Renal cortex interstitium (tissue), 11 donors: ENCODE results near the gene ARID3C. TPM values are rescaled to one million over a fixed set of nuclear protein-coding genes. Genes with fewer than 3 reads are reported as not detected.

Experiments used
- DNase-seq, 11 donors: peaks; one replicate each; pipeline ENCODE4 v3.0.0-alpha.2; 2013; ENCODE audit warnings: low read depth in 9 of 11, low spot score in 4 of 11; ENCODE audit errors: extremely low read depth in 1 of 11
- polyA plus RNA-seq, 3 donors: library from polyadenylated mRNA; unstranded; fragments of 120-200 nt; gene quantifications; one replicate each; pipeline ENCODE4 v1.2.1, GENCODE V29; 2013; ENCODE audit not compliant: insufficient read length in 3 of 3

Gene ARID3C
- polyA plus RNA-seq, 3 donors = 0.14 TPM; not detected in 2

DNA sequence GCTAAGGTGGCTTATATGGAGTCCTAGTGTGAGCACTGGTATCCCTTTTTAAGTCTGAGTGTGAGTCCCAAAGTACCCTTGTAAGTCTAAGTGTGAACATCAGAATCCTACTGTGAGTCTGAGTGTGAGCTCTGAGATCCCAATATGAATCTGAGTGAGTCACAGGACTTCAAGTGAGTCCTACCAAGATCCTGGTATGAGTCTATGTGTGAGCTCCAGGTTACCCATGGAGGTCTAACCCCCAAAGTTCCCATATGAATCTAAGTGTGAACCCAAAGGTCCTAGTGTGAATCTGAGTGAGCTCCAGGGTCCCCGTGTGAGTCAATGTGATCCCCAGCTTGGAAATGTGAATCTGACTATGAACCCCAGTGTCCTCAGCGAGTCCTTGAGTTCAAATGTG, 41.6 kb downstream of the ARID3C start:
- no peak for DNase-seq

DNA sequence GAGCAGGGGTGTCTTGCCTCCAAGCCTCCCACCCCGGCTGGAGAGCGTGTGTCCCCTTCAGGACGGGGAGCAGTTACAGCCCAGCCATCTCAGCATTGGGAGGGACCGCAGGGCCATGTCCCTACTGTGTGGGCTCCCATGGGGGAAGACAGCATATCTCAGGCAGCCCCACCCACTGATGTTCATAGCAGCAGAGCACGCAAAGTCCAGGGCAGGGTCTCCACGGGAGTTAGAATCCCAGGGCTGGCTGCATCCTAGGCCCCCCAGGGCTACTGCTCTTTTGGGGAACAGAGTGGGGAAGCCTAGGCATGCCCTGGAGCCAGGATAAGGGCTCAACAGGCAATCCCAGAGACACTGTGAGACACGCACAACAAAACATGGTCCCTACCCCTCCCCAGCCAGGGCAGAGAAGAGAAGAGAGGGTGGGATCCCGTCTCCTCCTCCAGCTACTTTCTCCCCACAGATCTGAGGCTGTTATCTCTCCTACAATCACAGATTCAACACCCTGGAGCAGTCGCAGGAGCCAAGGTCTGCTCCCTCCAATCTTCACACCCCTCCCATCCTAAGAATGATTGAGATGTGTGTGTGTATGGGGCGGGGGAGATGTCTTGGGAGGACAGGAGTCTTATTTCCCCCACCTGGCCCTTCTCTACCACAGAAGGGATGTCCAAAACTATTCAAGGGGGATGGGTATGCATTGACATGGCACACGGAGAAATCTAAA, 42.8 kb downstream of the ARID3C start:
- no peak for DNase-seq

DNA sequence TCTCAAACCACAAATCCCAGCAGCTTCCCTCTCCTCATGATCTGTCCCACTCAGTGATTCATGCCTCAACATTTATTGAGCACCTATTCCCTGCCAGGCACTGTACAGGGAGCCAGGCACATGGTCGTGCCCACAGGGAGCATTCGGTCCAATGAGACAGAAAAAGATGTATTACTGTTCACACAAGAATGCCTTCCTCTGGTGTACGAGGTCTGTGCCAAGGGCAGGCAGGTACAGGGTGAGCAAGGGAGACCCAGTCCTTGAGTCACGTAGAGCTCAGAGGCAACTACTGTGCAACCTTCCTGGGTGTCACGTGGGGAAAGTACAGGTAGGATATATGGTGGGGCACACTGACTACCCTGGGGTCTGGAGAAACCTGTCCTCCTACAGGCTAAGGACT, 43.9 kb downstream of the ARID3C start:
- DNase-seq = no peak

DNA sequence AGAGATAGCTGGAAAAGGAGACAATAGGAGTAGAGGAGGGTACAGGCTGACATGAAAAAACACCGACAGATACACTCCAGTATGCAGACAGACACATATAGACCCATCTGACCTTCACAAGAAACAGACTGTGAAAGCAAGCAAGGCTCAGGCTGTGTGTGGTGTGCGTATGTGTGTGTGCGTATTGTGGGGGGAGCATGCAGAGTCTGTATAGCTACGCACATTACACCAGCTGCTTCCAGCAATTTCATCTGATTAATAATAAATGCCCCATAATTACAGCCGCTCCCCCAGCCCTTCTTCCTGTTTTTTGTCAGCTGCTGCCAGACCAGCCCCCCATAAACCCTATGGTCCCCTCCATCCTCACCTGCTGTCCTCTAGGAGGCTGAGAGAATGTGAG, 46.1 kb downstream of the ARID3C start:
- DNase-seq = no peak

DNA sequence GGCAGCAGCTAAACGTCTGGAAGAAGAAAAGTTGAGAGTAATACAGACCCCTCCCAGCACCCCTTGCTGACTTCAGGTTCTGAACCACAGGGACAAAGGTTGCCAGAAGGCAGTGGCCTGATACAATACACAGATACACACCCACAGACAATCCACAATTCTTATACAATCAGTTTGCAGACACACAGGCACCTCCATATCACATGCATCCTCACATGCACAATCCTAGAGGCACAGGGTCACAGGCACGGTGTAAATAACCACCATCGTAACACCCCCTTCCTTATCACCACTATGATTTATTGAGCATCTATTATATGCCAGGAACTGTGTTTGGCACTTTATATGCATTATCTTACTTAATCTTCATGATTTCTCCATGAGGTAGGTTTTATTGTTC, 47.5 kb downstream of the ARID3C start:
- DNase-seq = no peak

DNA sequence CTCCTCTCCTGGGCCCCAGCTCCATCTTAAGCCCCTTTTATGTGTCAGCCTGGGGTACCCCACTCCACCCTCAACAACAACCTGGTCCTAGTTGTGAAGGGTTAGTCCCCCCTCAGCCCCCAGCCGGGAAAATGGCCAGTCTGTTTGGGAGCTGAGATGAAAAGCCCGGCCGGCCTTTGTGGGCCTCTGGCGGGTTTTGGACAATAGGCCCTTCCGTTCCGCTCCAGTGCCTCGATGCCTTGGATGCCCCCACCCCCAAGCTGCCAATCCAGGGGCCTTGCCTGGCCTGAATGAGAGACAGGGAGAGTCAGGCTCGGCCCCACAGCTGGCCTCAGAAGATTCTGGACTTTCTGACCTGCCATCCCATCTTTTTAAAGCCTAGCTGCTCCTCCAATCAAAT, 48.5 kb downstream of the ARID3C start:
- no peak for DNase-seq

DNA sequence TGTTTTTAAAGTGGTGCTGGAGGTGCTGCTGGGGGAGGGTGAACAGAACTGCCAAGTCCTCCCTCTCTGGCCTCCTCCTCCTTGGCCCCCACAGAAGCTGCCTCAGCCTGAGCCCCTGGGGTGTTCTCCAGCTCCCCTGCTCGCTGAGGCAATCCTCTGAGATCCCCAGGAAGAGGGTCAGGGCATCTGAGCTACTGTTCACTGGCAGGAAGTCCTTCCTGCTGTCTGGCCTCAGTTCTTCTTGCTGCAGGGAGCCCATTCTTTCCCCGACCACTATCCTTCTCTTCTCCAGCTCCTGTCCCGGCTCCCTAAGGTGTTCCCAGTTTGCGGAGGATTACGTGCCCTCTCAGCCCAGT, 49.1 kb downstream of the ARID3C start:
- no peak for DNase-seq

DNA sequence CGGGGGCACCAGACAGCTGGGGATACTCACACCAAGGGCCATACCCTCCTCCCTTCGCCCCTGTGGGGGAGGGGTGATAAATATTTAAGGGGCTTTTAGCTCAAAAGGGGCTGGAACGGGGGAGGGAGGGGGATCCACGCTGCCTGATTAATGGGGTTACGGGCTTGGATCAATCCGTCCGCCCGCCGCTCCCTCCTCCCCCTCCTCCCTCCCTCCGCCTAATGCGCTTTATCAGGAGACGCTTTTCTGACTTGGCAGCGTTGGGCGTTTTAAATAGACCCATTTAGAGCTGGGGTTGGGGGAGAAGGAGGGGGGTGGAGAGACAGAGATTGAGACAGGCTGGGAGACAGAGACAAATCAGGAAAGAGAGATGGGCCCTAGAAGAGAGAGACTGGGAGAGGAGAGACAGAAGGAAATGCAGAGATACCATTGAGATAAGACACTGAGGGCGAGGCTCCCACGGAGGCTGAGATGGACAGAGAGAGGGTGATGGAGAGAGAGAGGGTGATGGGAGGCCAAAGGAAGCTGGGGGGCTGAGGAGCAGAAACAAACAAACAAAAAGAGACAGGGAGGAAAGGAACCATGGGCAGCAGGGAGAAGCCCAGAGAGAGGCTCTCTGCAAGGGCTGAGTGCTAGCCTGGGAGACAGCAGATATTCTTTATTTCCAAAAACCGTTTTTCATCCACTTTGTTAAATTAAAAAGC, 49.6 kb downstream of the ARID3C start:
- no peak for DNase-seq

DNA sequence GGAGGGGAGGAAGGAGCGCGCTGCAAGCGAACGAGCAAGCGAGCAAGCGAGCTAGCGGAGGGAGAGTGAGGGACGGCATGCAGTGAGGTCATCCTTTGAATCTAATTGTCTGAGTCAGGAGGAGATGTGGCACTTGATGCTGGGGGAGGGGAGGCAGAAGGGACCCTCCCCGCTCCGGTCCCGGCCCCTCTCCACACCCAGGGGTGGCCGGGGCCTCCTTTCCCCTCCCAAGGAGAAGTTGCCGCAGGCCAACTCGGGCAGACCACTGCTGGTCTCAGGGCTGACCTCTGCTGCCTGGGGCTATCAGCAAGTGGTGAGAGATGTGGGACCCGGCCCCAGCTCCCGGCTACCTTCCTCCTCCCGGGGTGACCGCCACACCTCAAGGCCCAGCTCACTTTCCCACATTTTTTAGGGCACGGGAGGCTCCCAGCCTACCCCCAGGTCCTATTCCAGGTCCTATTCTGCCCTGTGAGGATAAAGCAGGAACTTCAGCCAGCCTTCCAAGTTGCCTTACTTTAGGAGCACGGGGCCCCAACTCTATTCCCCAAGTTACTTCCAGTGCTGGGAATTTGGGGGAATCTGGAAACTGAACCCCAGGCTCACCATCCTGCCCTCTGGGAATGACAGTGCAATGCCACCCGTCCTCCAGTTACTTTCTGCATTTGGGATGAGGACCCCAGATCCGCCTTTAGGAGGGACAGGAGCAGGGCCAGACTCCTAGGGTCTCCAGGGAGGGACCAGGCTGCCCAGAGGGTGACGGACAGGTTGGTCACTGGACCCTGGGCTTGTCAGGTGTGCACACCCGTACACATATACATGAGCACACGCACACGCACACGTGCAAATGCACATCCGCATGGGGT, 50.4 kb downstream of the ARID3C start:
- DNase-seq = no peak

DNA sequence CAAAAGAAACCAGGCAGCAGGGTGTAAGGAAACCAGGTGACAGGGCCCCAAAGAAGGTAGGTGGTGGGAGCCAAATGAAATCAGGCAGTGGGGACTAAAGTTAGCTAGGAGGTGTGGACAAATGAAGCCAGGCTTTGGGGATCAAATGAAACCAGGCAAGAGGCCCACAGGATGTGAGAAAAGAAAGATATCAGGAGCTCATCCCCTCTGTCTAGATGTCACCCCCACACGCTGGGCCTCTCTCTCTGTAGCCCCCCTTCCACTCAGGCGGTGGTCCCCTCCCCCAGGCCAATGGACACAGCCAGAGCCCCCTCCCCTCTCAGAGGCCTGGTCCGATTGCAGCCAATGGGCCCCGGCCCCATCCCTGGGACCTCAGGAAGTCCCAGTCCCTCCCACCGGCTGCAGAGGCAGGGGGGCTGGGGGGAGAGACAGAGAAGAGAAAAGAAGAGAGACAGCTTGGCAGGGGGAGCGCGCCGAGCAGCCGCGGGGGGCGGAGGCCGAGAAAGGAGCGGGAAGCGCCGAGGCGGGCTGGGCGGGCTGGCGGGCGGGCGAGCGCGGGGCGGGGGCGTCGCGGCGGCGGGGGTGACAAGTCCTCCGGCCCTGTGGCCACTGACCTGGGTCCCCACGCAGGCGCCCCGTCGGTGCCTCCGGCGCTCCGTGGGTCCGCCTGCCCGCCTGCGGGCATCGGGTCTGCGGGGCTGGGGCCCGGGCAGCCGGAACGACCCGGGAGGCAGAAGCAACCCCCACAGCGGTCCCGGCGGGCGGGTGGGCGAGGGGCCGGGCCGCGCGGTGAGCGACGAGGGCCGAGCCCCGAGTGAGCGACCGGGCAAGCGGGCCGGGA, 51.2 kb downstream of the ARID3C start:
- DNase-seq = peak in 6 of 11 donors; percentile 66 to 84 (median 78)

DNA sequence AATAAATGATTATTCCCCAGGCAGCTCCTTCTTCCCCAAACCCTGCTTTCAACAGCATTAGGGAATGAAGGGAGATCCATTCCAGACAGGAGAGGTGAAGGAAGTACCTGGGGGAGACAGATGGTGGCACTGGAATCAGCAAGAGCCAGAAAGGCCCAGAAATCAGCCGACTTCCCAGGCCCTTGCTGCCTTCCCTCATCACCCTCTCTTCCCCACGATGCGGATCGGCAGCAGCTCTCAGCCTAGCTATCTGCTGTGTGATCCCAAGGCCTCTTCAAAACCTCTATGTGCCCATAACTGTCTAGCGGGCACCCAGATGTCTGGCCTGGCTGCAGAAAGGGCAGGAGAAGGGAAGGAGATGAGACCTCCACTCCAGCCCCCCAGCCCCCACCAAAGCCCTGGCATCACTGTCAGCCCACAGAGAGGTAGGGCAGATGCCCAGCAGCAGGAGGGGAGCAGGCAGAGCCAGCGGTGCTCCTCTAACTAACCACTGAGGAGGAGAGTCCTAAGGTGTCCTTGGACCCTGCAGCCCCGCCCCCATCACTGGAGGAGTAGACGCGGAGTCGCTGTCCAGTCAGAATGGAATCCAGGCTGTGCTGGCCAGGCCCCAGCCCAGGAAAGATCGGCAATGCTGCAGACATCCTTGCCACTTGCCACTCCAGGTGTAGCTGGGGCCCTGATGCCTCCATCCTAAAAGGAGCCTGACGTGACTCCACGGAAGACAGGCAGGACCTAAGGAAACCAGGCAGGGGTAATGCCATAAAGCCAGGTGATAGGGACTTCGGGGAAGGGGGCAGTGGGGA, 52.1 kb downstream of the ARID3C start:
- DNase-seq = no peak

DNA sequence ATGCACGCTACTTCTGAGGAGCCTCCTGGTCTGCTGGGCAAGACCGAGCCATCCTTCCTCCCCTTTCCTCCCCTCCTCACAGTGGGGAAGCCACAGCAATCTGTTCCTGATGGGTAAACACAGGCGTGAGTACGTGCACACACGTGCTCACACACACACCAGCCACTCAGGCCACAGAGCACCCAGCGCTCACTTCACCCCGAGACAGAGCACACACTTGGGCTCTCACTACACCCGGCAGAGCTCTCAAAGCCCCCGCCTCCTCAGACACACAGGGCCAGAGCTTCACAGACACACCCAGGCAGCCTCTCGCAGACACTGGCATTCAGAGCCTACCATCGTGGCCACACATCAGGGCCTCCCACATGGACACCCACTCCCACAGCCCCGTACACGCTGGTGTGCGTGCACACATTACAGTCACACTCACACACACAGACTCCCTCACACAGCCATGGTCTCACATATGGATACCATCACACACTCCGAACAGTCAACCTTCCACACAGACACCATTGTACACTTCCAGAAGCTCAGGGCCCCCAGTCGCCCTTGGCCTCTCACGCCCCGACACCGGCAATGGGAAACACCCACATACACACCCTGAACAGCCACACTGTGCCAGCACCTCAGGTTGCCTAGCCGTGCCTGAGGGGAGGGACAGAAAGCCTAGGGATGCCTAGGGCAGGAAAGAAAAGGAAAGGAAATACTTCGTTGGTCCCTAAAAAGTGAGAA, 52.8 kb downstream of the ARID3C start:
- no peak for DNase-seq

DNA sequence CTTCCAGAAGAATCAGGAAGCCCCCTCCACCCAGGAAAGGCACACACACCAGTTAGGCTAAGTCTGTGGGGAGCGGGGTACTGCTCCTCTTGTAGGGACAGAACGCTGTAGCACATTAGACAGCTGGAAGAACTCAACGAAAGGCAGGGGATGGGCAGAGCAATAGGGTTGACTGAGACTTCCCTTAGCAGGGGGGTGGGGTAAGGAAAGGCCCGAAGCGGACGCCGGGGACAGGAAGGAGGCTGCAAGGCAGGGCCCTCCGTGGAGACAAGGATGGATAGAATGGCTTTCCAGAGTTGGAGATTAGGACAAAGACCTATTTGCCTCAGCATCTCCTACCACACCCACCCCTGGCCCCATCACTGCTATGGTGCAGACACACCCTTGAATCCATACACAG, 53.6 kb downstream of the ARID3C start:
- DNase-seq = no peak

DNA sequence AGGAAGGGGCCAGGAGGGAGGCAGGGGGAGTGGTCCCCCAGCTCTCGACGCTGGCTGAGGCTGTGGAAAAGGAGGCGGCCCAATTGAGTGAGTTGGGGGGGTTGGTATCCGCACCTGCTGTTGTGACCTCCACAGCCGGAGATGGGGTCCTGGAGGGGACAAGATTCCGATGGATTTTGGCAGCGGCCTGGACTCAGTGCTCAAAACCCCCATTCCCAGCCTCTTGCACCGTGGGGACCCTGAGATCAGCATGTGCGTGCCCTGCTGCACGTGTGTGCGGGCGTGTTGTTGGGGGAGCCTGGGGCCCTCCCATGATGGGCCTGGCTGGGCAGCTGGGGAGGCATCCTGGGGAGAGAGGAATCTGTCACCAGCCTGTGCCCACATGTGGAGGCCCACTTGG, 54.3 kb downstream of the ARID3C start:
- DNase-seq = no peak

DNA sequence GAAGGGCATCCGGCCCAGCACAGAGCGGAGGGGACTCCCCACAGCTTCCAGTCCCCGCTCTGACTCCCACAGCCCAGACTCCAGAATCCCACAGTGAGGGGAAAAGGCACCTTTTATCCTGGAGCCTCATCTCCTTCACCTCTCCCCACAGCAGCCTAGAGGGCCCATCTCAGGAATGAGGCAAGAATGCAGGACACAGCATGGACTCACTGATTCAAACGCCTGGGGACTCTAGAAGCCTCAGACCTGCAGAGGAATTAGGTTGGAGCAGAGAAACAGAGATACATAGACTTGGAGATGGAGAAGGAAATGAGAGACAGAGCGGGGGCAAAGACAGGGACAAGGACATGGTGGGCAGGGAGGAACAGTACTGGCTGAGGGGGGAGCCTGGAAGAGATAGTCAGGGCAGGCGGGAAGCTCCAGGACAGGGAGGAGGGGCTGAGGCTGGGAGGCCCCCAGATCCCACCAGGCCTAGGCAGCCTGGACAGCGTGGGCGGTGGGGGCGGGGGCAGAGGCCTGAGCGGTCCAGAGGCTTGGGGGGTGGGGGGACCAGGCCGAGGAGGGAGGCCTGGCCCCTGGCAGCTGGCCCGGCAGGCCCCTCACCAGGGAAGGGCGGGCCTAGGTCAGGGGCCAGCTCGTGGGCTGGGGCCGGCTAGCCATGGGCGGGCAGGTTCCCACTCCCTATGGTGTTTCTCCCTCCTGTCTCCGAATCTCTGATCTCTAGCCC, 55.1 kb downstream of the ARID3C start:
- no peak for DNase-seq

DNA sequence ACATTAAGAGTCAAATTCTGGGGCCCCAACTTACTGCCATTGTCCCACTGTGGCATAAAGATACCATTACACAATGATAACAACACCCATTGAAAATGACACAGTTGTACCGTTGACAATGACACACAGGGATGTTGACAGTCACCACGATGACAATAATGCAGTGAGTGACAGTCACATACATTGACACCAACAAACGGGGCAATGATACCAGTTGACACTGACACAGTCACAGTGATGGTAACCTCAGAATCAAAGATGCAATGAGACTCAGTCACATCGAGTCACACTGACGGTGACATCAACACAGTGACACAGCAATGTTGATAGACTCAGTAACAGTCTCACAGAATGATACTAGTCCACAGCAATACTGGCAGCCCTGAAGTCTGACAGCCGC, 56.2 kb downstream of the ARID3C start:
- no peak for DNase-seq

DNA sequence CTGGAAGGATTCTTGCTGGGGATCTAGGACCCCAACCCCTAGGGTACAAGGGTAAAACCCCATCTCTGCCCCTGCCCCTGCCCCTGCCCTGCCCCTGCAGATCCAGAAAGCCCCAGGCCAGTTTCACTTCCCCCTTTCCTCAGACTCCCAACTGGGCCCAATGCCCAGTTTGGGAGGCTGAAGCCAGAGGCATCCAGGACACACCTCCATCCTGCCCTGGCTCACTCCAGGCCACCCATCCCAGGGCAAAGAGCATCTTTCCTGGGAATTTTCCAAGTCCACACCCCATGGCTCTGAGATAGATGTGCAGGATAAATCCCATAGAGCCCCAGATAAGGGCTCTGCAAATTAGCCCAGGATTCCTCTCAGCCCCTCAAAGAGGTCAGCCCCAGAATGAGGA, 56.8 kb downstream of the ARID3C start:
- no peak for DNase-seq
